IMR-90 (cell line): ENCODE results near the gene SOX21. TPM values are rescaled to one million over a fixed set of nuclear protein-coding genes. Genes with fewer than 3 reads are reported as not detected.

Source experiments
- RCOR1 ChIP-seq: IDR thresholded peaks from 2 replicates; pipeline ENCODE4 v1.6.1; 2012; ENCODE audit warnings: mild to moderate bottlenecking, low read length, improper control_type of control experiment; ENCODE audit not compliant: insufficient replicate concordance
- polyA plus RNA-seq, 3 experiments: library from polyadenylated mRNA; depleted of rRNA; stranded (reverse); fragments of >200 nt; gene quantifications; 2 replicates each; pipeline ENCODE4 v1.2.3, GENCODE V29; 2012; ENCODE audit warnings: low replicate concordance in 1 of 3
- total RNA-seq: library from RNA; depleted of rRNA; stranded (reverse); fragments of >200 nt; gene quantifications from 2 replicates; pipeline ENCODE4 v1.2.3, GENCODE V29; 2012
- TF ChIP-seq, protein P1 (sequence below): conservative IDR thresholded peaks from 2 replicates; pipeline ENCODE4 v1.5.1; 2012; ENCODE audit warnings: mild to moderate bottlenecking, low read depth, low read length, improper control_type of control experiment

The SOX21 gene
- total and polyA plus RNA-seq, 2 of the 4 experiments (the other 2 are of a cell fraction), result not detected

DNA sequence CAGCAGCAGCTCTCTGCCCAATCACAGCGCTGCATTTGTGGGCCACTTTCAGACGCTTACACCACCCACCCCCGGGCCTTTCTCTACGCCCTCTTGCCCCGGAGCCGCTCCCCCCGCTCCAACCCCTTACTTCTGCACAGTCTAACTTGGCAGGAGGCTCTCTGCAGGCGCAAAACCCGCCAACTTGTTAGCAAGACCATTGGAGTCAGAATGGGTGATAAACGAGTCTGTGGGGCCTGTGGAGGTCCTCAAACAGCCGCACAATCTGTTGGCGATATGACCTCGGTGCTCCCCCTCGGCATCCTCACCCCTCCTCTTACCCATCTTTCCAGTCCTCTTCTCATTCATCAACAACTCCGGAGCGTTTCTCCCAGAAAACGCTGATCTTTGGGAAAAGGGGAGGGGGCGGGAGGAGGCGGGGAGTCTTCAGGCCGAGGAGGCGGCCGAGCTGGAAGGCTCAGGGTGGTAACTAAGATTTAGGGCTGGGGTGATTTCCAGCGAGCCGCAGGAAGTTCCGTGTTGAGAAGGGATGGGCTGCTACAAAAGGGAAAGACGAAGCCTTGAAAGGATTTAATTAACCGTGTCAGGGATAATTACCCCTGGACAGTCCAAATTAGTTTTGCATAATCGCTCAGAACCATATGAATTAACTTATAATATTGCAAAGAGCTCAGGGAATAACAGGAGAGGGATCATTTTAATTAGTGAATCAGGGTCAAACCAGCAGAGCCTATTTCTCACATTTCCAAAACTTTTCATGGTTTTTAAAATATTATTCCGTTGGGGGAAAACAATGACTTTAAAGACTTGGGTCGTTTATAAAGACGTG lies 4.1 kb downstream of the SOX21 start (continued):
- TF ChIP-seq, protein P1, sequence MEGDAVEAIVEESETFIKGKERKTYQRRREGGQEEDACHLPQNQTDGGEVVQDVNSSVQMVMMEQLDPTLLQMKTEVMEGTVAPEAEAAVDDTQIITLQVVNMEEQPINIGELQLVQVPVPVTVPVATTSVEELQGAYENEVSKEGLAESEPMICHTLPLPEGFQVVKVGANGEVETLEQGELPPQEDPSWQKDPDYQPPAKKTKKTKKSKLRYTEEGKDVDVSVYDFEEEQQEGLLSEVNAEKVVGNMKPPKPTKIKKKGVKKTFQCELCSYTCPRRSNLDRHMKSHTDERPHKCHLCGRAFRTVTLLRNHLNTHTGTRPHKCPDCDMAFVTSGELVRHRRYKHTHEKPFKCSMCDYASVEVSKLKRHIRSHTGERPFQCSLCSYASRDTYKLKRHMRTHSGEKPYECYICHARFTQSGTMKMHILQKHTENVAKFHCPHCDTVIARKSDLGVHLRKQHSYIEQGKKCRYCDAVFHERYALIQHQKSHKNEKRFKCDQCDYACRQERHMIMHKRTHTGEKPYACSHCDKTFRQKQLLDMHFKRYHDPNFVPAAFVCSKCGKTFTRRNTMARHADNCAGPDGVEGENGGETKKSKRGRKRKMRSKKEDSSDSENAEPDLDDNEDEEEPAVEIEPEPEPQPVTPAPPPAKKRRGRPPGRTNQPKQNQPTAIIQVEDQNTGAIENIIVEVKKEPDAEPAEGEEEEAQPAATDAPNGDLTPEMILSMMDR, result no peak
- no peak for TF ChIP-seq RCOR1
